Activated T-helper 2 cell treated with anti-CD3 and anti-CD28 coated beads, Interferon-gamma antibody, Interleukin-2, Interleukin-4, amounts not matched to agents 10 μg/mL and 5 μg/mL and 100 μg/mL, durations not matched to agents 14 hours and 24 hours and 36 hours (primary cell): ENCODE data around the gene DOCK9. TPM values are rescaled to one million over a fixed set of nuclear protein-coding genes. Genes with fewer than 3 reads are reported as not detected.

Experiments
- DNase-seq: peaks from one replicate; pipeline ENCODE4 v3.0.0; 2021; ENCODE audit warnings: low spot score
- H3K27ac Mint-ChIP-seq: one replicate; pipeline ENCODE4 v1.8.0; 2021; ENCODE audit warnings: mixed read lengths
- H3K27me3 Mint-ChIP-seq: one replicate; pipeline ENCODE4 v1.8.0; 2021; ENCODE audit warnings: low read depth, mixed read lengths
- H3K36me3 Mint-ChIP-seq: one replicate; pipeline ENCODE4 v1.8.0; 2021; ENCODE audit warnings: low read depth, mixed read lengths
- H3K4me1 Mint-ChIP-seq: one replicate; pipeline ENCODE4 v1.8.0; 2021; ENCODE audit warnings: low read depth, mixed read lengths
- H3K4me3 Mint-ChIP-seq: one replicate; pipeline ENCODE4 v1.8.0; 2021; ENCODE audit warnings: low read depth, mild to moderate bottlenecking, moderate library complexity, mixed read lengths
- H3K9me3 Mint-ChIP-seq: one replicate; pipeline ENCODE4 v1.8.0; 2021; ENCODE audit warnings: mixed read lengths
- intact Hi-C: fragments of 100-400 bp; cut with micrococcal nuclease; formaldehyde crosslinking; loops from one replicate; pipeline ENCODE4 v1.15.1; 2023
- total RNA-seq: library from RNA; stranded (reverse); gene quantifications from 2 replicates; pipeline ENCODE4 v1.2.3, GENCODE V29; 2022

The DOCK9 gene
- total RNA-seq, 1 donor from 2014 or later = 40.7 TPM

DNA sequence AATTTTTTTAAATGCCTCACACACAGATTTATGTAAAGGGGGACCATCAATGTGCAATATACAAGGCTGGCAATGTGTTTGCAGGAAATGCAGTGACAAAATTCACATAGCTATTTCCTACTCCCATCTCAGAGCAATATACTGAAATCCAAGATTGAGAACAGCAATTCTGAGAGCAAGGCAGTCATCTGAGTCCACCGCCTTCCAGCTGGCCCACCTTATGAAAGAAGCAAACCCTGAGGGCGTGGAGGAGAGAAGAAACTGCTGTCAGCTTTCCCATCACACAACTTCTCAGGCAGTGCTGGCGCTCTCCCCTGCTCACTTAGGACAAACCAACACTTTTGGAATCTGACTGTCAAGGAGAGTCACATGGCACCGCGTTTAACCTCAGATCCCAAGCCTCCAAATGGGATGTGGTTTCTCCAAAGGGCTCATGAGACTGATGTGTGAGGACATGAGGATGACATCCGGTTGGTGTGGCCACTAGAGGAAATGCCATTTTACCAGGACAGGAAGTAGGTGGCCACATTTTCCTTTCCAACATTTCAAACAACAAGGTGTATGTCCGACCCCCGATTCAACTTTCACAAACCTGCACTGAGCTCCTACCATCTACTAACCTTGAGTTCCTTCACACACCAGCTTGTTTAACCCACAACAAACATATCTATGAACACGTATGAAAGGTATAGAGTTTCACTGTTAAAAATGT, 3.7 kb upstream of the DOCK9 start:
- peaks cover 34% of the 10 kb centered on the region for H3K4me1 Mint-ChIP-seq
- intact Hi-C loops = no loop called here
- no peak overlapping the region for H3K4me3 Mint-ChIP-seq

DNA sequence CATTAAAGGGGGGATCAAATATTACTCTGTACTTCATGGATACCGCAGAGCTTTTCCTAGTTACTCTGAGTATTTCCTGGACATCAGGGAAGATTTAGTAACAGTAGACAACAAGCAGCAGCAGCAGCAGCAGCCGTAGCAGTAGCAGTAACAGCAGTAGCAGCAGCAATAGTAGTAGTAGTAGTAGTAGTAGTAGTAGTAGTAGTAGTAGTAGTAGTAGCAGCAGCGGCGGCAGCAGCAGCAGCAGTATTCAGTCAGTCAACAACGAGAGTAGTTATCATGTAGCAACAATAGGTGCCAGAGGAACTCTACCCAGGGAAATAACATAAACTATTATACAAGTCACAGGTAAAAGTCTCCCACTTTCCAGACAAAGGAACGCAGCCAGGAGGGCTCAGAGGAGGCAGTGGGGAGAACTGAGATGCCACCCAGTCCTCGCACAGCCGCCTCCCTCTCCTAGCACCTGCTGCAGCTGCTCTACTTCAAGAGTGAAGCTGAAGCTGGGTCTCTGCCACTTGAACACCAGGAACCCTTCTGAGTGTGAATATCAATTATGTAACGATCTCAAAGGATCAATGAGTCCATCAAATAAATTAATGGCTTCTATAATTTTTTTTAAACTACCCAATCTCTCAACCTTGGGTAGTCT, 1.3 kb upstream of the DOCK9 start:
- Mint-ChIP-seq H3K36me3 (peaks cover 5% of the 10 kb centered on the region), H3K27ac (no peak overlapping the region), H3K9me3 (no peaks in the 10 kb centered on the region), H3K27me3 (no peaks in the 10 kb centered on the region), H3K4me3 (no peak overlapping the region), H3K4me1 (peaks cover 42% of the 10 kb centered on the region)
- DNase-seq = no peak
- intact Hi-C loops = no loop called here

More for the DNA sequence above, 3.7 kb upstream of the DOCK9 start:
- H3K27me3 Mint-ChIP-seq = no peaks in the 10 kb centered on the region
- DNase-seq = no peak
- H3K9me3 Mint-ChIP-seq = no peaks in the 10 kb centered on the region
- H3K36me3 Mint-ChIP-seq = peaks cover 5% of the 10 kb centered on the region
- H3K27ac Mint-ChIP-seq = no peak overlapping the region

DNA sequence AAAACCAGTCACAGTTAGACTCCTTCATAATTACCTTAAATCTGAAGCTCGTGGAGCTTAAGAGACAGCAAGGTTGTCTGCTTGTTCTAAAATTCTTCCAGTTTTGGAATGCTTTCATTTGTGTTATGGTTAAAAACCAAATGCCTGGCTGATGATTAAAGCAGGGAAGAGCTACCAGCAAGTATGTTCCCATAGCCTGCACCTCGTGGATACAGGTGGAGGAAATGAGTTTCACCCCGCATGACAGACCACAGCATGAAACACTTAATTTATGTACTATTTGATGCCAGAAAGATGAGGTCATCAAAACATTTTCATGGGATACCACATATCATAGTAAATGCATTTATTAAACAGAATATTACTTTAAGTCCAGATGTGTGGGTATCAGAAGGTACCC, 416 bp upstream of the DOCK9 start:
- H3K4me1 Mint-ChIP-seq = peaks cover 41% of the 10 kb centered on the region
- H3K27me3 Mint-ChIP-seq = no peaks in the 10 kb centered on the region
- DNase-seq = no peak
- H3K27ac Mint-ChIP-seq = no peak overlapping the region
- H3K36me3 Mint-ChIP-seq = peaks cover 5% of the 10 kb centered on the region
- intact Hi-C loops = no loop called here
- no peak overlapping the region for H3K4me3 Mint-ChIP-seq
- no peaks in the 10 kb centered on the region for H3K9me3 Mint-ChIP-seq

DNA sequence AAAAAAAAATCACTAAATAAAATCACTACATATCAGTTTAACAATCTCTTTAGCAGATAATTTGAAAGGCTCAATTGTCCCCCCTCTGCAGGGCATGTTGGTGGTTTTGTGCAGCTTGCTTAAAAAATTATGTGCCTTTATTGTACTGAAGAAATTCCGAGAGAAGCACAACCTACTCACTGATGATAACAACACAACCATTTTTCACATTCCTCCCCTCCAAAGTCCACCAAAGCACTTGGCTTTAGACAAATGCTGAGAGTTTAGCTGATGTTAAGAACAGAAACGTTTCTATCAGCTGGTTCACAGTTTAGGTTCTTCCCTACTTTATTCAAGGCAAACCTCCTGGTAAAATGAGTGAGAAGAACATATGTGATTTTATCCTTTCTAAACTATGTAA, 923 bp downstream of the DOCK9 start:
- Mint-ChIP-seq H3K36me3 (peaks cover 5% of the 10 kb centered on the region), H3K4me3 (no peak overlapping the region), H3K27ac (no peak overlapping the region), H3K9me3 (no peaks in the 10 kb centered on the region), H3K4me1 (peaks cover 28% of the 10 kb centered on the region), H3K27me3 (no peaks in the 10 kb centered on the region)
- intact Hi-C loops = no loop called here
- DNase-seq = no peak

DNA sequence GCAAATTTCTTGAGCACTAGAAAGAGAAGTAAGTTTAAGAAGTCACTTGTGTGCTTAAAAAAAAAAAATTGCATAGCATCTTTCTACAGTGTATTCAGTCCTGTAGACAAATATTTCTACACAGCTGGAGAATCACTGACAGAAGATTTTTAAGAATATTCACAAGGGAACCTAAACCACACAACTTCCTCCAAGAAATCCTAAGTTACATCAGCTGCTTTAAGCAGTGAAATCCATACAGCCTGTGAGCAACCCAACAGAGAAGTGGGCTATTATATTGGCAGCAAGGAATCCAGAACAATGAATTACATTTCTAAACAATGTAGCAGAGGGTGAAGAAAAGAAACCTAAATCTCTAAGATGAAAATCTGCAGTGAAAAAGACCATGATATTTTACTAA, 1.5 kb downstream of the DOCK9 start:
- no peaks in the 10 kb centered on the region for H3K36me3 Mint-ChIP-seq
- no peak overlapping the region for H3K4me3 Mint-ChIP-seq
- DNase-seq = no peak
- no peak overlapping the region for H3K27ac Mint-ChIP-seq
- no peaks in the 10 kb centered on the region for H3K9me3 Mint-ChIP-seq
- intact Hi-C loops = no loop called here
- H3K4me1 Mint-ChIP-seq = peaks cover 21% of the 10 kb centered on the region
- H3K27me3 Mint-ChIP-seq = no peaks in the 10 kb centered on the region

DNA sequence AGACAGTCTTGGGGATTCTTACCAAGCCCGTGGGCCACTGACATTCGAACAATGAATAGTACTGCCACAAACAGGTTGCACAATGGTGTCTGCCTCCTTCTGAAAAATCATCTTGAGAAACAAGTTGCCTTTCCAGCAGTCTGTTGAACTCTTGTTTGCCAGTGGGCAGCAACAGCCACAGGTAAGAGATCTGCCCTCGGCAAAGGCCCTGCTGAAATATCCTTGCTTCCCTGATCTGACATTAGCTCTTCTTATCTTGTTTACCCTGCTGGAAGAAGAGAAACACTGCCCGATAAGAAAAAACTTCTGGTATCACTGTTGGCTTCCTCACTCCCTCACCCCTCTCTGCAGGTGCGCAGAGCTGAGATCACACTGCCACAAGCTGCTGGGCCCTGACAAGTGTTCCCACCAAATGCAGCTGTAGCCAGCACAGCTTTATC, 2.0 kb downstream of the DOCK9 start:
- peaks cover 20% of the 10 kb centered on the region for H3K4me1 Mint-ChIP-seq
- intact Hi-C loops = no loop called here
- no peaks in the 10 kb centered on the region for H3K27me3 Mint-ChIP-seq
- no peak overlapping the region for H3K27ac Mint-ChIP-seq
- no peak for DNase-seq
- no peak overlapping the region for H3K4me3 Mint-ChIP-seq
- H3K36me3 Mint-ChIP-seq = no peaks in the 10 kb centered on the region
- no peaks in the 10 kb centered on the region for H3K9me3 Mint-ChIP-seq

DNA sequence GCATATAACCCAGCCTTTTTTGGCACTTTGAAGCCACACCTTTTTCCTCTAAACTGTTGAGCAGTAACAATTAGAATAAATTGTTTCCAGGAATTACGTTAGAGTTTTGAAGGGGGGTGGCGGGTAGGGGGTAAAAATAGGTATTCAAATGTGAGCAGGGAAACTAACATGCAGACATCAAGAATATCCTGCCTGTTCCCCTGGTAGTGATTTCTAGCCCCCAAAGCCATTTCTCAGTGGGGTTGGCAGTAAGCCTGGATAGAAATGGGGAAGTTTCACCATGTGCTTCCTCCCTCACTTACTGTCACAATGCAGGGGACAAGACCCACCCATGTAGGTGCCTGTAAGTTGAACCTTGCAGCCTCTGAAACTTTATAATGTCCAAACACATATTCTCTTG, 3.8 kb downstream of the DOCK9 start:
- DNase-seq = no peak
- H3K4me3 Mint-ChIP-seq = no peak overlapping the region
- H3K9me3 Mint-ChIP-seq = no peaks in the 10 kb centered on the region
- no peaks in the 10 kb centered on the region for H3K27me3 Mint-ChIP-seq
- H3K27ac Mint-ChIP-seq = no peak overlapping the region
- intact Hi-C loops = no loop called here
- H3K4me1 Mint-ChIP-seq = peaks cover 27% of the 10 kb centered on the region
- no peaks in the 10 kb centered on the region for H3K36me3 Mint-ChIP-seq

DNA sequence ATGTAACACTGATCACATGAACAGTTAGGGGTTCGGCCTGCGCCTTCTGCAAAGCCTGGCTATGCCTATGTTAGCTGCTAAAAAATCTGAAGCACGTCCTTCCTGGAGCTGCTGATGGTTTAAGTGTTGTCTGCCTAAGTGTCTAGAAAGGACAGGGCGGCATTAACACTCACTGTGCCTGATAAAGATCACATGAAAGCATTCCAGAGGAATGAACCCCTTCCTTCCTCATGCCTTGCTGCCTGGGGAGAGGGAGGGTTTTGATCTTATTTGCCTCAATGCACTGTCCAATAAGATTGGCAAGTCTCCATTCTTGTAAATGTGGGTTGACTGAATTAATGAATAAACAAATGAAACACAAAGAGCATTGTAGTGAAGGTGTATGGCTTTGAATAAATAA, 5.2 kb downstream of the DOCK9 start:
- Mint-ChIP-seq H3K27ac (no peak overlapping the region), H3K4me1 (peaks cover 30% of the 10 kb centered on the region), H3K27me3 (no peaks in the 10 kb centered on the region), H3K4me3 (no peak overlapping the region), H3K36me3 (no peaks in the 10 kb centered on the region), H3K9me3 (no peaks in the 10 kb centered on the region)
- DNase-seq = no peak
- intact Hi-C loops = no loop called here

DNA sequence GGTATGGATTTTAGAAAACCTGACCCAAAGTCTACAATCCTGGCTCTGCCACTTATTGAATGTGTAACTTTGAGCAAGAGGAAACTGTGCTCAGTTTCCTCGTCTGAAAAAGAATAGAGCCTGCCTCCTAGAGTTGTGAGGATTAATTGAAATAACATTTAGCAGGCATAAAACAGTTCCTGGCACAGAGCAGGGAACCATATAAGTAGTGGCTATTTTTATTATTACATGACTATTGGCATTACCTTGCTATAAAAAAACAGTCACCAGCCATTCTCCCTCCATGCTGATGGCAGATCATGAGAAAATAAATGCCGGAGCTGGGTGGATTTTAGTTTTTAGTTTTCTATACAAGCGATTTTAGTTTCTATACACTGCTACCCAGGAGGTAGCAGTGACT, 5.8 kb downstream of the DOCK9 start:
- intact Hi-C loops = no loop called here
- Mint-ChIP-seq H3K27ac (no peak overlapping the region), H3K4me1 (peaks cover 26% of the 10 kb centered on the region), H3K36me3 (no peaks in the 10 kb centered on the region), H3K27me3 (no peaks in the 10 kb centered on the region), H3K4me3 (no peak overlapping the region), H3K9me3 (no peaks in the 10 kb centered on the region)
- no peak for DNase-seq

DNA sequence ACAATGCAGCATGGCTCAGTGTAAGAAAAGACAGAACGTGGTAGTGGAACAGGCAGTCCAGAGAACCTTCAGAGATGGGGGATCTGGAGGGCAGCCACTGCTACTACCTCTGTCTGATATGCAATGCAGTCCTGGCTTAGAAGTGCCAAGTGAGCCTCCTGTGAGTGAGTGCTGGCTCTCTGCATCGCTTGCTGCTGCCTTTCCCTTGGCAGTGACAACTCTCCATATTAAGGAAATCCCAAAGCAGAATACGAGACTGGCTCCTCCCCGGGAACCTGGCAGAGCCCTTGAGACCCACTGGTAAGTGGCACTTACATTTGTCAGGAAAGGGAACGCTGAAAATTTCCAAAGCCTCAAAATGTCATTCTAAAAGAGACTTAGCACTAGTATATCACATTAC, 7.5 kb downstream of the DOCK9 start:
- Mint-ChIP-seq H3K27ac (no peak overlapping the region), H3K9me3 (no peaks in the 10 kb centered on the region), H3K36me3 (no peaks in the 10 kb centered on the region), H3K27me3 (no peaks in the 10 kb centered on the region), H3K4me3 (no peak overlapping the region), H3K4me1 (peaks cover 12% of the 10 kb centered on the region)
- intact Hi-C loops = no loop called here
- no peak for DNase-seq

DNA sequence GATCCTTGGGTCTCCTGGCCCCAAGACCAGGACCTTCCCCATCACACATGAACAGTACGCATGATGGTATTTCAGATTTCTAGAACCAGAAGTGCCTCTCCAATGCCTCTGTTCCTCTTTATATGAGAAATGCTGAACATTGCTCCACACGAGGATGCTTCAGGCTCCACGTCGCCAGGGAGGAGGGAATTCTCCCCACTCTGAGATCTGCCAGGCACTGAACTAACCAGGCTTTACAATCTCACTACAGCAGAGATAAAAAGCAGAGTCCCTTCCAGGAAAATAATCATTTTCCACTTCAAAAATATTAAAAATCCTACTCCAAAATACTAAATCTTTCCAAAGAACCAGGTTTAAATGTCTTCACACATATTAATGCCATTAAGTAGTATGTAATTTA, 10.4 kb downstream of the DOCK9 start:
- no peaks in the 10 kb centered on the region for H3K36me3 Mint-ChIP-seq
- no peaks in the 10 kb centered on the region for H3K9me3 Mint-ChIP-seq
- no peak overlapping the region for H3K27ac Mint-ChIP-seq
- intact Hi-C loops = no loop called here
- DNase-seq = no peak
- no peaks in the 10 kb centered on the region for H3K27me3 Mint-ChIP-seq
- peaks cover 10% of the 10 kb centered on the region for H3K4me1 Mint-ChIP-seq
- no peak overlapping the region for H3K4me3 Mint-ChIP-seq

DNA sequence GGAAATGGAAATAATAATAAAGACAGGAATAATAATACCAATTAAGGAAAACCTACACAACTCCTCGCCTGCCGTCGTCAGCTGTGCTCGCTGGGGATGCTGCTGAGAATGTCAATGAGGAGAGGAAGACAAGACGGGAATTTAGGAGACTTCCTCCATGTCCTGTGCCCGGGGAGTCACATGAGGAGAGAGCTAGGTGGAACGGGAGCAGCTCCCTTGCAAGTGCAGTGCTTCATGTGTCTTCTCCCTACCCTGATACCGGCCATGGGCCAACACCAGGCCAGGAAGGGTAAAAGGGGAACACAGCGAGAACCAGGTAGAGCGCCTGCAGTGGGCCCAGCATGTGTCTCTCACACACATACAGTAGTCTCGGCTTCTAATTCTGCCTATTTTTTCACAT, 11.8 kb downstream of the DOCK9 start:
- Mint-ChIP-seq H3K4me1 (peaks cover 10% of the 10 kb centered on the region), H3K36me3 (no peaks in the 10 kb centered on the region), H3K27ac (no peak overlapping the region), H3K9me3 (no peaks in the 10 kb centered on the region), H3K4me3 (no peak overlapping the region), H3K27me3 (no peaks in the 10 kb centered on the region)
- intact Hi-C loops = no loop called here
- DNase-seq = no peak

DNA sequence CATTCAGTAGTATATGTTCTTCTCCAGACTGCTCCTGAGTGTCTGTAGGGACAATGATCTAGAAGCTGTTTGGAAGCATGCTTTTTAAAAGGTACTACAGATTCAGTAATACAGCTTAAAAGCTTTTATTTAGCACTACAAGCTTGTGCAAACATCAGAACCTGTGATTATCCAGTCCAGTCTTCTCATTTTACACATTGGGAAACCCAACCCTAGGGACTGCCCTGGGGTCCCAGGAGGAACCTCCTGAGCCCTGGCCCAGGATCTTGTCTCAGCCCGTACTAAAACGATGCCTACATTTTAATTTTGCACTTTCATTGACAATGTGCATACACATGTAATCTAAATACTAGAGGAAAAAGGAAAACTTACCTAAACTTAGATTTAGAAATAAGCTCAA, 12.5 kb downstream of the DOCK9 start:
- intact Hi-C loops = no loop called here
- peaks cover 11% of the 10 kb centered on the region for H3K4me1 Mint-ChIP-seq
- H3K9me3 Mint-ChIP-seq = no peaks in the 10 kb centered on the region
- H3K27me3 Mint-ChIP-seq = no peaks in the 10 kb centered on the region
- DNase-seq = no peak
- no peak overlapping the region for H3K4me3 Mint-ChIP-seq
- no peaks in the 10 kb centered on the region for H3K36me3 Mint-ChIP-seq
- H3K27ac Mint-ChIP-seq = no peak overlapping the region
